Measurements from ENCODE around the gene F2RL2.

- TF ChIP-seq CTCF (IDR thresholded peaks at IDR 0.05) (no peak), EZH2 (IDR thresholded peaks at IDR 0.05) (no peak)
Measured at GRCh38 chr5:76622973-76623596, at the start of gene F2RL2.

All from neural progenitor cell (in vitro differentiated cells).